Measurements from ENCODE around the gene MAP3K5. TPM values are rescaled to one million over a fixed set of nuclear protein-coding genes. Genes with fewer than 3 reads are reported as not detected.

The MAP3K5 gene
- total and polyA plus RNA-seq, 9 of the 15 experiments (the other 6 are each of a cell fraction or from before 2014, with no cell fraction given) = 2.2 to 13.0 (median 9.9) TPM

DNA sequence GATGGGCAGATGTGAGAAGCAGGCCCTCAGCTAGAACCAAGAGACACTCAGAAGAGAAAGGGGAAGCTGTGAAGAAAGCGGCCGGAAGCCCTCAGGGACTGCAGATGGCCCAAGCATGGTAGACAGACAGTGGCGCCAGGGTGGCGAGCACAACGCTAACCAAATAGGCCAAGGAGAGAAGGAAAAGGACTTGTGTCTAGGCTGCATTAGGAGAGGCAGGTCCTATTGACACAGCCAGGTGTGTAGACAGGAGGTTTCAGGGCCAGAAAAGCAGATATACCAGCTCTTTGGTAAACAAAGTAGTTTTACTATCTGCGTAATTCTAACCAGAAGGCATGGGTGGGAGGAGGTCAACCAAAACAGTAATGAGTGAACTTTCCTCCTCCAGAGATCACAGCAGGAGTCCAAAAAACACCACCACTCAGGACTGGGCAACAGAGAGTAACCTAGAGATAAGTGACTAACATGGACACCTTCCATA is 226.2 kb downstream of the MAP3K5 start (continued):
- TF ChIP-seq, protein P1, sequence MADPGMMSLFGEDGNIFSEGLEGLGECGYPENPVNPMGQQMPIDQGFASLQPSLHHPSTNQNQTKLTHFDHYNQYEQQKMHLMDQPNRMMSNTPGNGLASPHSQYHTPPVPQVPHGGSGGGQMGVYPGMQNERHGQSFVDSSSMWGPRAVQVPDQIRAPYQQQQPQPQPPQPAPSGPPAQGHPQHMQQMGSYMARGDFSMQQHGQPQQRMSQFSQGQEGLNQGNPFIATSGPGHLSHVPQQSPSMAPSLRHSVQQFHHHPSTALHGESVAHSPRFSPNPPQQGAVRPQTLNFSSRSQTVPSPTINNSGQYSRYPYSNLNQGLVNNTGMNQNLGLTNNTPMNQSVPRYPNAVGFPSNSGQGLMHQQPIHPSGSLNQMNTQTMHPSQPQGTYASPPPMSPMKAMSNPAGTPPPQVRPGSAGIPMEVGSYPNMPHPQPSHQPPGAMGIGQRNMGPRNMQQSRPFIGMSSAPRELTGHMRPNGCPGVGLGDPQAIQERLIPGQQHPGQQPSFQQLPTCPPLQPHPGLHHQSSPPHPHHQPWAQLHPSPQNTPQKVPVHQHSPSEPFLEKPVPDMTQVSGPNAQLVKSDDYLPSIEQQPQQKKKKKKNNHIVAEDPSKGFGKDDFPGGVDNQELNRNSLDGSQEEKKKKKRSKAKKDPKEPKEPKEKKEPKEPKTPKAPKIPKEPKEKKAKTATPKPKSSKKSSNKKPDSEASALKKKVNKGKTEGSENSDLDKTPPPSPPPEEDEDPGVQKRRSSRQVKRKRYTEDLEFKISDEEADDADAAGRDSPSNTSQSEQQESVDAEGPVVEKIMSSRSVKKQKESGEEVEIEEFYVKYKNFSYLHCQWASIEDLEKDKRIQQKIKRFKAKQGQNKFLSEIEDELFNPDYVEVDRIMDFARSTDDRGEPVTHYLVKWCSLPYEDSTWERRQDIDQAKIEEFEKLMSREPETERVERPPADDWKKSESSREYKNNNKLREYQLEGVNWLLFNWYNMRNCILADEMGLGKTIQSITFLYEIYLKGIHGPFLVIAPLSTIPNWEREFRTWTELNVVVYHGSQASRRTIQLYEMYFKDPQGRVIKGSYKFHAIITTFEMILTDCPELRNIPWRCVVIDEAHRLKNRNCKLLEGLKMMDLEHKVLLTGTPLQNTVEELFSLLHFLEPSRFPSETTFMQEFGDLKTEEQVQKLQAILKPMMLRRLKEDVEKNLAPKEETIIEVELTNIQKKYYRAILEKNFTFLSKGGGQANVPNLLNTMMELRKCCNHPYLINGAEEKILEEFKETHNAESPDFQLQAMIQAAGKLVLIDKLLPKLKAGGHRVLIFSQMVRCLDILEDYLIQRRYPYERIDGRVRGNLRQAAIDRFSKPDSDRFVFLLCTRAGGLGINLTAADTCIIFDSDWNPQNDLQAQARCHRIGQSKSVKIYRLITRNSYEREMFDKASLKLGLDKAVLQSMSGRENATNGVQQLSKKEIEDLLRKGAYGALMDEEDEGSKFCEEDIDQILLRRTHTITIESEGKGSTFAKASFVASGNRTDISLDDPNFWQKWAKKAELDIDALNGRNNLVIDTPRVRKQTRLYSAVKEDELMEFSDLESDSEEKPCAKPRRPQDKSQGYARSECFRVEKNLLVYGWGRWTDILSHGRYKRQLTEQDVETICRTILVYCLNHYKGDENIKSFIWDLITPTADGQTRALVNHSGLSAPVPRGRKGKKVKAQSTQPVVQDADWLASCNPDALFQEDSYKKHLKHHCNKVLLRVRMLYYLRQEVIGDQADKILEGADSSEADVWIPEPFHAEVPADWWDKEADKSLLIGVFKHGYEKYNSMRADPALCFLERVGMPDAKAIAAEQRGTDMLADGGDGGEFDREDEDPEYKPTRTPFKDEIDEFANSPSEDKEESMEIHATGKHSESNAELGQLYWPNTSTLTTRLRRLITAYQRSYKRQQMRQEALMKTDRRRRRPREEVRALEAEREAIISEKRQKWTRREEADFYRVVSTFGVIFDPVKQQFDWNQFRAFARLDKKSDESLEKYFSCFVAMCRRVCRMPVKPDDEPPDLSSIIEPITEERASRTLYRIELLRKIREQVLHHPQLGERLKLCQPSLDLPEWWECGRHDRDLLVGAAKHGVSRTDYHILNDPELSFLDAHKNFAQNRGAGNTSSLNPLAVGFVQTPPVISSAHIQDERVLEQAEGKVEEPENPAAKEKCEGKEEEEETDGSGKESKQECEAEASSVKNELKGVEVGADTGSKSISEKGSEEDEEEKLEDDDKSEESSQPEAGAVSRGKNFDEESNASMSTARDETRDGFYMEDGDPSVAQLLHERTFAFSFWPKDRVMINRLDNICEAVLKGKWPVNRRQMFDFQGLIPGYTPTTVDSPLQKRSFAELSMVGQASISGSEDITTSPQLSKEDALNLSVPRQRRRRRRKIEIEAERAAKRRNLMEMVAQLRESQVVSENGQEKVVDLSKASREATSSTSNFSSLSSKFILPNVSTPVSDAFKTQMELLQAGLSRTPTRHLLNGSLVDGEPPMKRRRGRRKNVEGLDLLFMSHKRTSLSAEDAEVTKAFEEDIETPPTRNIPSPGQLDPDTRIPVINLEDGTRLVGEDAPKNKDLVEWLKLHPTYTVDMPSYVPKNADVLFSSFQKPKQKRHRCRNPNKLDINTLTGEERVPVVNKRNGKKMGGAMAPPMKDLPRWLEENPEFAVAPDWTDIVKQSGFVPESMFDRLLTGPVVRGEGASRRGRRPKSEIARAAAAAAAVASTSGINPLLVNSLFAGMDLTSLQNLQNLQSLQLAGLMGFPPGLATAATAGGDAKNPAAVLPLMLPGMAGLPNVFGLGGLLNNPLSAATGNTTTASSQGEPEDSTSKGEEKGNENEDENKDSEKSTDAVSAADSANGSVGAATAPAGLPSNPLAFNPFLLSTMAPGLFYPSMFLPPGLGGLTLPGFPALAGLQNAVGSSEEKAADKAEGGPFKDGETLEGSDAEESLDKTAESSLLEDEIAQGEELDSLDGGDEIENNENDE (IDR thresholded peaks at IDR 0.05; ENCODE audit: low read depth, low read length) = no peak
- TF ChIP-seq, protein P2, sequence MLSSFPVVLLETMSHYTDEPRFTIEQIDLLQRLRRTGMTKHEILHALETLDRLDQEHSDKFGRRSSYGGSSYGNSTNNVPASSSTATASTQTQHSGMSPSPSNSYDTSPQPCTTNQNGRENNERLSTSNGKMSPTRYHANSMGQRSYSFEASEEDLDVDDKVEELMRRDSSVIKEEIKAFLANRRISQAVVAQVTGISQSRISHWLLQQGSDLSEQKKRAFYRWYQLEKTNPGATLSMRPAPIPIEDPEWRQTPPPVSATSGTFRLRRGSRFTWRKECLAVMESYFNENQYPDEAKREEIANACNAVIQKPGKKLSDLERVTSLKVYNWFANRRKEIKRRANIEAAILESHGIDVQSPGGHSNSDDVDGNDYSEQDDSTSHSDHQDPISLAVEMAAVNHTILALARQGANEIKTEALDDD (IDR thresholded peaks at IDR 0.05) = peak; percentile 96
- no peak for TF ChIP-seq TEAD1 (CRISPR knock-in tag; IDR thresholded peaks at IDR 0.05)
- TF ChIP-seq KLF6 (CRISPR knock-in tag; IDR thresholded peaks at IDR 0.05; ENCODE audit: borderline replicate concordance) = peak; percentile 74; the same call in 1 of the 2 replicates
- 0 out of 4 replicates have a peak, but pooled peaks of 1 of the 2 experiments have one; percentile 11 for TF ChIP-seq RAD21 (CRISPR knock-in tag; conservative IDR thresholded peaks at IDR 0.05 in 1 of 2, IDR thresholded peaks at IDR 0.05 in 1 of 2)
- peak; percentile 49; the same call in 1 of the 2 replicates for TF ChIP-seq ZNF79 (CRISPR knock-in tag; IDR thresholded peaks at IDR 0.05; ENCODE audit: low read depth)
- TF ChIP-seq, protein P3, sequence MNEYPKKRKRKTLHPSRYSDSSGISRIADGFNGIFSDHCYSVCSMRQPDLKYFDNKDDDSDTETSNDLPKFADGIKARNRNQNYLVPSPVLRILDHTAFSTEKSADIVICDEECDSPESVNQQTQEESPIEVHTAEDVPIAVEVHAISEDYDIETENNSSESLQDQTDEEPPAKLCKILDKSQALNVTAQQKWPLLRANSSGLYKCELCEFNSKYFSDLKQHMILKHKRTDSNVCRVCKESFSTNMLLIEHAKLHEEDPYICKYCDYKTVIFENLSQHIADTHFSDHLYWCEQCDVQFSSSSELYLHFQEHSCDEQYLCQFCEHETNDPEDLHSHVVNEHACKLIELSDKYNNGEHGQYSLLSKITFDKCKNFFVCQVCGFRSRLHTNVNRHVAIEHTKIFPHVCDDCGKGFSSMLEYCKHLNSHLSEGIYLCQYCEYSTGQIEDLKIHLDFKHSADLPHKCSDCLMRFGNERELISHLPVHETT (CRISPR knock-in tag; conservative IDR thresholded peaks at IDR 0.05 in 1 of 2, IDR thresholded peaks at IDR 0.05 in 1 of 2) = peak in 1 of 2 experiments; percentile 57; a peak in 1 of 4 replicates
- 0 out of 2 replicates have a peak, but pooled peaks have one; percentile 6 for TF ChIP-seq TAL1 (IDR thresholded peaks at IDR 0.05)
